WTC11 (cell line): ENCODE measurements around the gene PAXIP1. TPM values are rescaled to one million over a fixed set of nuclear protein-coding genes. Genes with fewer than 3 reads are reported as not detected.

Source experiments
- ATAC-seq: fragments of 200-7000 bp; cut with Tn5 transposase; 2 replicates; pipeline ENCODE4 v1.10.0; 2021; ENCODE audit warnings: mild to moderate bottlenecking, moderate library complexity
- CTCF ChIA-PET: fragments of 300-600 bp; sonication (Branson Sonifier 250); formaldehyde crosslinking; loops from one replicate; lab custom pipeline; 2021; ENCODE audit warnings: antibody characterized with exemption; lab: Charles Lee
- POLR2A ChIA-PET: fragments of 350-600 bp; sonication (Branson Sonifier 250); formaldehyde crosslinking; loops from one replicate; lab custom pipeline; 2021; ENCODE audit warnings: antibody characterized with exemption; lab: Charles Lee
- DNase-seq: peaks from one replicate; pipeline ENCODE4 v3.0.0; 2021; ENCODE audit warnings: low spot score
- H3K27ac Mint-ChIP-seq: 2 replicates; pipeline ENCODE4 v1.8.0; 2021; ENCODE audit warnings: mixed read lengths
- H3K27me3 Mint-ChIP-seq: 2 replicates; pipeline ENCODE4 v1.8.0; 2021; ENCODE audit warnings: low read depth, mild to moderate bottlenecking, moderate library complexity, mixed read lengths
- H3K36me3 Mint-ChIP-seq: 2 replicates; pipeline ENCODE4 v1.8.0; 2021; ENCODE audit warnings: mixed read lengths
- H3K4me1 Mint-ChIP-seq: 2 replicates; pipeline ENCODE4 v1.8.0; 2022; ENCODE audit warnings: mixed read lengths
- H3K4me3 Mint-ChIP-seq: 2 replicates; pipeline ENCODE4 v1.8.0; 2021; ENCODE audit warnings: mild to moderate bottlenecking, moderate library complexity, mixed read lengths
- H3K9me3 Mint-ChIP-seq: 2 replicates; pipeline ENCODE4 v1.8.0; 2021; ENCODE audit warnings: mixed read lengths
- CDX4 ChIP-seq: fragments of 250-450 bp; sonication (Bioruptor Pico); IDR thresholded peaks from 2 replicates; pipeline ENCODE4 v1.9.0; 2021; ENCODE audit warnings: moderate library complexity, mild to moderate bottlenecking, inconsistent platforms, borderline replicate concordance
- E2F5 ChIP-seq: sonication (generic); formaldehyde crosslinking; IDR thresholded peaks from 2 replicates; pipeline ENCODE4 v1.8.1; 2022; ENCODE audit warnings: mild to moderate bottlenecking, moderate library complexity, missing genetic modification reagents
- FOXP1 ChIP-seq: sonication (generic); formaldehyde crosslinking; IDR thresholded peaks from 2 replicates; pipeline ENCODE4 v1.8.0; 2022; ENCODE audit warnings: missing genetic modification reagents, mild to moderate bottlenecking, moderate library complexity, borderline replicate concordance
- FOXP4 ChIP-seq: sonication (generic); formaldehyde crosslinking; IDR thresholded peaks from 2 replicates; pipeline ENCODE4 v1.8.0; 2022; ENCODE audit warnings: mild to moderate bottlenecking, missing genetic modification reagents
- GTF2I ChIP-seq: fragments of 250-450 bp; sonication (Bioruptor Pico); conservative IDR thresholded peaks from 2 replicates; pipeline ENCODE4 v1.4.0; 2021; ENCODE audit warnings: mild to moderate bottlenecking
- KAT7 ChIP-seq: sonication (generic); formaldehyde crosslinking; IDR thresholded peaks from 2 replicates; pipeline ENCODE4 v1.8.1; 2023; ENCODE audit warnings: missing genetic modification reagents, mild to moderate bottlenecking, borderline replicate concordance
- NFYB ChIP-seq: sonication (generic); formaldehyde crosslinking; conservative IDR thresholded peaks from 2 replicates; pipeline ENCODE4 v1.8.0; 2022; ENCODE audit warnings: low read depth, missing genetic modification reagents
- PREB ChIP-seq: sonication (generic); formaldehyde crosslinking; IDR thresholded peaks from 2 replicates; pipeline ENCODE4 v1.8.1; 2022; ENCODE audit warnings: mild to moderate bottlenecking, missing genetic modification reagents, moderate library complexity, borderline replicate concordance
- TCF7 ChIP-seq: sonication (generic); formaldehyde crosslinking; IDR thresholded peaks from 2 replicates; pipeline ENCODE4 v1.8.0; 2022; ENCODE audit warnings: mild to moderate bottlenecking, low read depth, missing genetic modification reagents, moderate library complexity
- ZBTB21 ChIP-seq: sonication (generic); formaldehyde crosslinking; IDR thresholded peaks from 2 replicates; pipeline ENCODE4 v1.8.1; 2023; ENCODE audit warnings: mild to moderate bottlenecking, missing genetic modification reagents, borderline replicate concordance
- ZNF121 ChIP-seq: sonication (generic); formaldehyde crosslinking; IDR thresholded peaks from 2 replicates; pipeline ENCODE4 v1.8.0; 2023; ENCODE audit warnings: missing genetic modification reagents
- ZNF138 ChIP-seq: sonication (generic); formaldehyde crosslinking; conservative IDR thresholded peaks from 2 replicates; pipeline ENCODE4 v1.8.1; 2022; ENCODE audit warnings: mild to moderate bottlenecking, moderate library complexity, missing genetic modification reagents
- ZNF416 ChIP-seq: fragments of 250-450 bp; sonication (Bioruptor Pico); IDR thresholded peaks from 2 replicates; pipeline ENCODE4 v1.9.0; 2021; ENCODE audit warnings: mild to moderate bottlenecking, inconsistent platforms
- ZNF423 ChIP-seq: fragments of 250-450 bp; sonication (Bioruptor Pico); IDR thresholded peaks from 2 replicates; pipeline ENCODE4 v2.1.2; 2022; ENCODE audit warnings: mild to moderate bottlenecking, moderate library complexity
- total RNA-seq: library from RNA; stranded (reverse); gene quantifications from 3 replicates; pipeline ENCODE4 v1.2.3, GENCODE V29; 2021
- TF ChIP-seq, protein P1 (sequence below): sonication (generic); formaldehyde crosslinking; IDR thresholded peaks from 2 replicates; pipeline ENCODE4 v1.8.0; 2022; ENCODE audit warnings: missing genetic modification reagents
- TF ChIP-seq, protein P2 (sequence below): sonication (generic); formaldehyde crosslinking; IDR thresholded peaks from 2 replicates; pipeline ENCODE4 v1.8.1; 2023; ENCODE audit warnings: mild to moderate bottlenecking, missing genetic modification reagents
- TF ChIP-seq, protein P3 (sequence below): fragments of 250-450 bp; sonication (Bioruptor Pico); IDR thresholded peaks from 2 replicates; pipeline ENCODE4 v1.8.0; 2021; ENCODE audit warnings: mild to moderate bottlenecking

PAXIP1 gene
- total RNA-seq, 1 experiment from 2014 or later, result 34.1 TPM

- no peak for TF ChIP-seq GTF2I (CRISPR knock-in tag)
- no peak for TF ChIP-seq E2F5 (CRISPR knock-in tag)
- TF ChIP-seq FOXP1 (CRISPR knock-in tag), result no peak
- TF ChIP-seq ZBTB21 (CRISPR knock-in tag), result no peak
- TF ChIP-seq, protein P1, sequence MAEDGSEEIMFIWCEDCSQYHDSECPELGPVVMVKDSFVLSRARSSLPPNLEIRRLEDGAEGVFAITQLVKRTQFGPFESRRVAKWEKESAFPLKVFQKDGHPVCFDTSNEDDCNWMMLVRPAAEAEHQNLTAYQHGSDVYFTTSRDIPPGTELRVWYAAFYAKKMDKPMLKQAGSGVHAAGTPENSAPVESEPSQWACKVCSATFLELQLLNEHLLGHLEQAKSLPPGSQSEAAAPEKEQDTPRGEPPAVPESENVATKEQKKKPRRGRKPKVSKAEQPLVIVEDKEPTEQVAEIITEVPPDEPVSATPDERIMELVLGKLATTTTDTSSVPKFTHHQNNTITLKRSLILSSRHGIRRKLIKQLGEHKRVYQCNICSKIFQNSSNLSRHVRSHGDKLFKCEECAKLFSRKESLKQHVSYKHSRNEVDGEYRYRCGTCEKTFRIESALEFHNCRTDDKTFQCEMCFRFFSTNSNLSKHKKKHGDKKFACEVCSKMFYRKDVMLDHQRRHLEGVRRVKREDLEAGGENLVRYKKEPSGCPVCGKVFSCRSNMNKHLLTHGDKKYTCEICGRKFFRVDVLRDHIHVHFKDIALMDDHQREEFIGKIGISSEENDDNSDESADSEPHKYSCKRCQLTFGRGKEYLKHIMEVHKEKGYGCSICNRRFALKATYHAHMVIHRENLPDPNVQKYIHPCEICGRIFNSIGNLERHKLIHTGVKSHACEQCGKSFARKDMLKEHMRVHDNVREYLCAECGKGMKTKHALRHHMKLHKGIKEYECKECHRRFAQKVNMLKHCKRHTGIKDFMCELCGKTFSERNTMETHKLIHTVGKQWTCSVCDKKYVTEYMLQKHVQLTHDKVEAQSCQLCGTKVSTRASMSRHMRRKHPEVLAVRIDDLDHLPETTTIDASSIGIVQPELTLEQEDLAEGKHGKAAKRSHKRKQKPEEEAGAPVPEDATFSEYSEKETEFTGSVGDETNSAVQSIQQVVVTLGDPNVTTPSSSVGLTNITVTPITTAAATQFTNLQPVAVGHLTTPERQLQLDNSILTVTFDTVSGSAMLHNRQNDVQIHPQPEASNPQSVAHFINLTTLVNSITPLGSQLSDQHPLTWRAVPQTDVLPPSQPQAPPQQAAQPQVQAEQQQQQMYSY (CRISPR knock-in tag), result no peak
- no peak for TF ChIP-seq ZNF423
- no peak for TF ChIP-seq FOXP4 (CRISPR knock-in tag)
- TF ChIP-seq, protein P2, sequence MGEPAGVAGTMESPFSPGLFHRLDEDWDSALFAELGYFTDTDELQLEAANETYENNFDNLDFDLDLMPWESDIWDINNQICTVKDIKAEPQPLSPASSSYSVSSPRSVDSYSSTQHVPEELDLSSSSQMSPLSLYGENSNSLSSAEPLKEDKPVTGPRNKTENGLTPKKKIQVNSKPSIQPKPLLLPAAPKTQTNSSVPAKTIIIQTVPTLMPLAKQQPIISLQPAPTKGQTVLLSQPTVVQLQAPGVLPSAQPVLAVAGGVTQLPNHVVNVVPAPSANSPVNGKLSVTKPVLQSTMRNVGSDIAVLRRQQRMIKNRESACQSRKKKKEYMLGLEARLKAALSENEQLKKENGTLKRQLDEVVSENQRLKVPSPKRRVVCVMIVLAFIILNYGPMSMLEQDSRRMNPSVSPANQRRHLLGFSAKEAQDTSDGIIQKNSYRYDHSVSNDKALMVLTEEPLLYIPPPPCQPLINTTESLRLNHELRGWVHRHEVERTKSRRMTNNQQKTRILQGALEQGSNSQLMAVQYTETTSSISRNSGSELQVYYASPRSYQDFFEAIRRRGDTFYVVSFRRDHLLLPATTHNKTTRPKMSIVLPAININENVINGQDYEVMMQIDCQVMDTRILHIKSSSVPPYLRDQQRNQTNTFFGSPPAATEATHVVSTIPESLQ (CRISPR knock-in tag), result no peak
Observed at GRCh38 chr7:154916856-154917807, 85.8 kb downstream of the PAXIP1 start (continued).

DNA sequence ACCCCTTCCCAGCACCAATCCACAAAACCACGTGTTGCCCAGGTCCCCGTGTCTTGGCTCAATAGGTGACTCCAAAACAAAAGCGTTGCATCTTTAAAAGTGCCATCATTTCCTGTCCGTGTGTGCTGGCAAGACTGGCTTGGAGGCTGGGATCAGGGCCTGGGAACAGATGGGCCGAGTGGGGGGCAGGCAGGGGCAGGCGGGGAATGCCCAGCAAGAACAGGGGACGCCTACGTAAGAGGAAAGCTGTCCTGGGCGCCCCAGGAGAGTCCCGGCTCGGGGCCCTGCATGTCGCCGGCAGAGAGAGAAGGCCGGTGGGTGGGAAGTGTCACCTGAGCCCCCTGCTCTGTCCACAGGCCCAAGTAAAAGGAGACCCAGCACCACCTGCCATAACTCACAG, 86.5 kb downstream of the PAXIP1 start:
- peaks cover 4% of the 10 kb centered on the region for H3K4me1 Mint-ChIP-seq
- TF ChIP-seq, protein P3, sequence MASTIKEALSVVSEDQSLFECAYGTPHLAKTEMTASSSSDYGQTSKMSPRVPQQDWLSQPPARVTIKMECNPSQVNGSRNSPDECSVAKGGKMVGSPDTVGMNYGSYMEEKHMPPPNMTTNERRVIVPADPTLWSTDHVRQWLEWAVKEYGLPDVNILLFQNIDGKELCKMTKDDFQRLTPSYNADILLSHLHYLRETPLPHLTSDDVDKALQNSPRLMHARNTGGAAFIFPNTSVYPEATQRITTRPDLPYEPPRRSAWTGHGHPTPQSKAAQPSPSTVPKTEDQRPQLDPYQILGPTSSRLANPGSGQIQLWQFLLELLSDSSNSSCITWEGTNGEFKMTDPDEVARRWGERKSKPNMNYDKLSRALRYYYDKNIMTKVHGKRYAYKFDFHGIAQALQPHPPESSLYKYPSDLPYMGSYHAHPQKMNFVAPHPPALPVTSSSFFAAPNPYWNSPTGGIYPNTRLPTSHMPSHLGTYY (CRISPR knock-in tag), result no peak
- TF ChIP-seq, protein P2 (CRISPR knock-in tag), result no peak
- TF ChIP-seq ZNF423, result no peak
- no peak for TF ChIP-seq ZNF121 (CRISPR knock-in tag)
- TF ChIP-seq KAT7 (CRISPR knock-in tag), result no peak
- no peak for TF ChIP-seq TCF7 (CRISPR knock-in tag)
- no peak for TF ChIP-seq ZNF138 (CRISPR knock-in tag)
- no peak for TF ChIP-seq ZNF416 (CRISPR knock-in tag)
- TF ChIP-seq NFYB (CRISPR knock-in tag), result no peak
- TF ChIP-seq PREB (CRISPR knock-in tag), result no peak
- TF ChIP-seq CDX4, result no peak

More for the DNA sequence above, 86.5 kb downstream of the PAXIP1 start:
- CTCF ChIA-PET, result interaction anchor here (3.6 kb wide), 1 partner anchor 12 kb away, joined by 42 read pairs; no protein-coding TSS in a partner anchor
- H3K9me3 Mint-ChIP-seq, result peaks cover 7% of the 10 kb centered on the region
- H3K4me3 Mint-ChIP-seq, result no peak overlapping the region
- H3K27me3 Mint-ChIP-seq, result peaks cover 19% of the 10 kb centered on the region
- DNase-seq (no peak), ATAC-seq (no peak)
- POLR2A ChIA-PET, result no interaction called here
- H3K27ac Mint-ChIP-seq, result no peak overlapping the region
- H3K36me3 Mint-ChIP-seq, result peaks cover 1% of the 10 kb centered on the region
